ENCODE measurements around the gene APOL1.
"Not testable (repeated sequence)": the region's sequence is repeated elsewhere in the genome, so short reads cannot be mapped to it uniquely, and the experiment has no call there.

The APOL1 gene

DNA sequence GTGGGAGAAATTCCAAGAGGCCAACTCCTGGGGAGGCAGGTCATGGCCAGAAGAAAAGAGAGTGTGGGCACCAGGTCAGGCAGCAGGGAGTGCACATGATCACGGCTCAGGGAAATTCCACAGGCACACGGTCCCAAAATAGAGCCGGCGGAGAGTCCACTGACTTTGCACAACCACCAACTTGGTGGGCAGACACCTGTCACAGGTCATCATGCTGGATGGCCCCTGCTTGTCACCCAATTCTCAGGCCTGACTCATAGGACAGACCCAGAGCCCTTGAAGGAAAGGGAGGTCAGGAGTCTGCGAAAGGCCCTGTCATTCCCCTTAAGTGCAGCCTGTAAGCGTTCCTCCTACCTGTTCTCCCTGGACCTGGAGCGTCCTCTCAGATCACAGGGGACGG lies 29.4 kb upstream of the APOL1 start:
- no peak for DNase-seq
- intact Hi-C loops (cut with DNase I): no loop called here

DNA sequence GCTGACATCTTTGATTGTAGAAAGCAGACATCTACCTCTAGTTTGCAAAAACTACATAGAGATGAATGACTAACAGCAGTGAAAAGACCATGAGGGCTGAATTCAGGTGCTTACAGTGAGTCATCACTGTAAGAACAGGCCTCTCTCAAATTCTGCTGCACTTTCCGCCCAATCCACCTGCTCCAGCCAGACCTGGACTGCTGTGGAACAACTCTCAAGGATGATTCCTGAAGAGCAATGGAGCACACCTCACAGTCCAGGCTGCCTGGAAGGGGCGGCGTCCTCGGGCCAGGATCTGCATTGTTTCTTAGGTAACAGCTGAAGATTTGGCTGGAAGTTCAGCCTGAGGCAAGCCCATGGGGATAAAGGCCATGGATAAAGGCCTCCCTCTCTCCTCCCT lies 28.7 kb upstream of the APOL1 start:
- no peak for DNase-seq
- intact Hi-C loops (cut with DNase I): no loop called here

DNA sequence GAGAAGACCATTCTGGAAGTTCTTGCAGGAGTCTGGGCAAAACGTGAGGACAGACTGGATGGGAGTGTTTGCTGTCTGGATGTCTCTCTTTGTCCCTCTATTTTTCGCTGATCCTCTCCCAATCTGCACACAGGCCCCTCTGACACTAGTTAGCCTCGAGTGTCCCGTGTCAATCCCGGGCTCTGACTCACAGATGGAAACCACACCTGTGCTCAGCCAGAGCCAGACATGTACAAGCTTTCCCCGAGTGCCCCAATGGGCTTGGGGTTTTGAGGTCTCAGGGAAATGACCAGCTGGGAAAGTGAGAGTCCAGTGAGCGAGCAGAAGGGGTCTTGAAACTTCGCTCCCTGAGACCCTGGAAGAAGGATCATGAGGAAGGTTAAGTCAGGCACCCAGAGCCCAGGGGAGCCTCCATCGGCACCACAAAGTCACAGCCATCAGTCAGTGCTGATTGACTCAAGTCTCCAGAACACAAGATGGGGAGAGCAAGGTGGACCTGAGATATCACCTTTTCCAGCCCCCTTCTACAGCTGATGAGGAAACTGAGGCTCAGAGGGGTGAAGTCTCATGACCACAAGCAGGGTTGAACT lies 27.5 kb upstream of the APOL1 start:
- intact Hi-C loops (cut with DNase I): no loop called here
- DNase-seq: no peak

DNA sequence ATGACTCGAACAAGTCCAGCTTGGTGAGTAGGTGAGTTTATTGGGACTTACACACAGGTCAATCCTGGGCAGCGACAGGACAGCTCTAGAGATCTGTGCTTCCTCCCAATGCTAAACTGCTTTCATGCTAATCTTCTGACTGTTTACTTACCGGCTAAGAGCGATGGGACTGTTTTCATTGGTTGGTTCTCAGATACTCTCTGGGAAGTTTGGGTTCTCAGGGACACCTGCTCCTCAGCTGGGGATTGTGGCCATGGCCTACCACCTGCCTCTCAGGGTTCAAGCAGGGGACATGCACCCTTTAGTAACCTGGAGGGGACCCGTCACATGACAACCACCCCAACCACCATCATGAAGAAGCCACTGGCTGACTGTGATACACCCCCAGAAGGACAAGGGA lies 26.7 kb upstream of the APOL1 start:
- DNase-seq: no peak
- intact Hi-C loops (cut with DNase I): no loop called here

DNA sequence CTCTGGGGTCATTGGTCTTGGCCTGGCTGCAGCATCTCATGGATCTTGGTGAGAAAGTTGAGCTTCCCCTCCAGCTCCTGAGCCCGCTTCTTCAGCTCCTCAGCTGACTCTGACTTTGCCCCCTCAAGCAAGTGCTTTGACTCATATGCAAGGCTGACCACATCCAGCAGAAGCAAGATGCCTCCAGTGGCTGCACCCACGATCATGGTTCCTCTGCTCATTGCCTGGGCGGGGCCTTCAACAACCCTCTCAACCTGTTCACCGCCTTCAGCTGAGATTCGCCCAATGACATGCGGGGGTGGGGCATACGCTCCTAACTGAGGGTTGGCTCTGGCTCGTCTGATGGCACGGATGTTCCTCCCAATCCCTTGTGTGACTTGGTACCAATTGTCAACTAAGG lies 25.5 kb upstream of the APOL1 start:
- intact Hi-C loops (cut with DNase I): no loop called here
- DNase-seq: no peak

DNA sequence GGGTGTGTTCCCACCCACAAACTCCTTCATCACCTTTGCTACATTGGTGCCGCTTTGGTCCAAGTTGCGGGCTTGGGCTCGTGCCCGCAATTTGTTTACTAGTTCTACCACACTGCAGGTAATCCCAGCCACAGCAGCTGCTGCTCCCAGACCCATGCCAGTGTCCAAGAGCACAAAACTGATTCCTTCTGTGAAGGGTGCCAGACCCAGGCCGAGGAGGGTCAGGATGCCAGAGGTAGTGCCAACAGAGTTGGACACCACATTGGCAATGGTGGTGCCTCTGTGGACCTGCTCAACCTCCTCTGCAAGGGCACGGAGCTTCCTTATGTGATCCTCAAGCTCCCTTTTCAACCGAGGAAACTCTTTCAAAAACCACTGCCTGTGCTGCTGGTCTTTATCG lies 25.1 kb upstream of the APOL1 start:
- intact Hi-C loops (cut with DNase I): no loop called here
- no peak for DNase-seq

DNA sequence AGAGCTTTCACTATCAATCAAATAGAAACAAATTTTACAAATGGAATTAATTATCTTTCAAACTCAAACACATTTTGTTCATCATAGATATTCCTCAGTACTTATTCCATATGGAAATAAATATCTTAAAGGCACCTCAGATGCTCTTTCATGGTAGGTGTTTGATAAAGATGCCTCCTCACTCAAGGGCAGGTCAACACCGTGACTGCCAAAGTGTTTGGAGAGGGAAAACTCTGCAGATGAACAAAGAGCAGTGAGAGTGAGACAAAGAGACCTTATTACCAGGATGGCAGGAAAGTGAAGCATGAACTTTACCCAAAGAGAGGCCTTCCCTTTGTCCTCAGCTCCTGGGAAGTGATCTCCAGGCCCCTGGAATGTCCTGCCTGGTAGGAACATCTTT lies 24.6 kb upstream of the APOL1 start:
- DNase-seq; intact Hi-C loops (cut with DNase I): not testable (repeated sequence)

DNA sequence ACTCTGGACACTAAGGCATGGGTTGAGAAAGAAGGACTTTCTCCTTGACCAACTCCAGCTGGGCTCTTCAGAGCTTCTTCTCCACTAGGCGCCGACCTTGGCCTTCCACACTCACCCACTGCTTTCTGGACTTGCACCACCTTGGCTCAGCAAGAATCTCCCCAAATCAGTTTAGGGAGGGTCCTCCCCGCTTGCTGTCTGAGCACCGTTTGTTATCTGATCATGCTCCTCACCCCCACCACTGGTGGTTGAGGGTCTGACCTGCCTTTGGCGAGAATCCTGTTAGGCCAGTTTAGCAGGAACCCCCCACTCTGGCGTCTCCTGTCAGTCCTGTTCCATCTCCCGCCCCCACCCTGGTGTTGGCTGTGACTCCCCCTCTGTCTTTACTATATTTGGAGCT lies 24.0 kb upstream of the APOL1 start:
- intact Hi-C loops (cut with DNase I): no loop called here
- DNase-seq: no peak

DNA sequence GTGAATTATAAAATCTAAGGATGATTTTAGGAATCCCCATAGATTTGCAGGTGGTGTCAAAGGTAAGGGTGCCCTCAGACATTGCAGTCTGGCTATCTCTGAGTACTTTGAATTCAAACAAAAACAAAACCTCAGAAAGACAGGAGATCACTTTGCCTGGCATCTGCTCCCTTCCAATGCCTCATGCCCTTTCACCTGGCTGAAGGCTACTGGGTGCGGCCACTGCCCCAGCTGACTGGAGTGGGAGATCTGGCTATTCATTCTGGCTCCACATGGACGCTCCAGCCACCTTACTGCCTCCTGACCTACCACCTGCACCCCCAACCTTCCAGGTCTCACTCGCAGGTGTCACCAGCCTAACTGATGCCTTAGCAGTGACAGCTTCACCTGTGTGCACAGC lies 23.3 kb upstream of the APOL1 start:
- intact Hi-C loops (cut with DNase I): loop anchor here (10.0 kb wide), 1 partner anchor 55 kb away; no protein-coding TSS in a partner anchor
- DNase-seq: not testable (repeated sequence)

DNA sequence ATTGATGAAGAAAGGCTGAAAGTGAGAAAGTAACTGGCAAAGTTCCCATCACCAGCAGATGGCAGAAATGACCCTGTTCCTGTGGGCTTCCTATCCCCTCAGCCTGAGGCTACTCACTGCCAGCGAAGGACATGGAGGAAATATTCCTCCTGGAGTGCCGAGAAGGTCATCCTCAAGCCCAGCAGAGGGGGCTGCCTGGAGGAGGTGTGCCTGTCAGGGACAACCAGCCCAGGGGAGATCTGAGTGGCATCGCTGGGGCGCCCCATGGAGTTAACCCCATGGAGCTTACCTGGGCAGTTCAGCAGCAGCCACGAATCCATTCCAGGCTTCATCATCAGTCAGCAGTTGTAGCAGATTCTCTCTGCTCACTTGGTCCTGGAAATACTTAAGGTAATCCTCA lies 21.9 kb upstream of the APOL1 start:
- not testable (repeated sequence) for DNase-seq
- intact Hi-C loops (cut with DNase I): loop anchor here (10.0 kb wide), 1 partner anchor 54 kb away; no protein-coding TSS in a partner anchor

DNA sequence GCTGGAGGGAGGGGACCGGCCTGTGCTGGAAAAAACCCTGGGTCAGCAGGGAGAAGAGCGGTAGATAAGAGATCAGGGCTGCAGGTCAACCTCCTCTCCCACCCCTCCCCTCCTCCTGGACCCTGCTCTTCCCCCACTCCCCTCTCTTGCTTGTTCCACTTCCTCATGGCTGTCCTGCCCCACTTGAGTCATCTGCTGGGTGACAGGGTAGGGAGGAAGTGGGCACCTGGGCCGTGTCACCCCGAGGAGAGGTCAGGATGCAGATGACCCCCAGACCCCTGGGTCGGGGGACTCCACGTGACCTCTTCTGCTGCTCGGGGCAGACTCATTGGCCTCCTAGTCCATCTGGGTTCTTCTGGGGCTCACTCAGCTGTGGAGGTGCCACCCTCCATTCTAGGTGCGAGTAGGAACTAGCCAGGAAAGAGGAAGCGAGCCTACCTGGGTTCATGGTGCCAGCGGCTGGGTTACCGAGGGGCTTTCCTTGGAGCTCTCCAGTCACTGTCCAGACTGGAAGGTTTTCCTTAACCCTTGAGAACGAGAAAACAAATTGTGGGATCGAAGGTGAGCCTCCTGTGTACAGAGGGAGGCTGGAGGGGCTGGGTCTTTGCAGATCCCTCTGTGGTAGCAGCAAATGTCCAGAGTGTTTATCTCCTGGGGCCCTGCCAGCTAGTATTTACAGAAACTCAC lies 20.1 kb upstream of the APOL1 start:
- intact Hi-C loops (cut with DNase I): loop anchor here (10.0 kb wide), 1 partner anchor 52 kb away; no protein-coding TSS in a partner anchor
- DNase-seq: no peak

DNA sequence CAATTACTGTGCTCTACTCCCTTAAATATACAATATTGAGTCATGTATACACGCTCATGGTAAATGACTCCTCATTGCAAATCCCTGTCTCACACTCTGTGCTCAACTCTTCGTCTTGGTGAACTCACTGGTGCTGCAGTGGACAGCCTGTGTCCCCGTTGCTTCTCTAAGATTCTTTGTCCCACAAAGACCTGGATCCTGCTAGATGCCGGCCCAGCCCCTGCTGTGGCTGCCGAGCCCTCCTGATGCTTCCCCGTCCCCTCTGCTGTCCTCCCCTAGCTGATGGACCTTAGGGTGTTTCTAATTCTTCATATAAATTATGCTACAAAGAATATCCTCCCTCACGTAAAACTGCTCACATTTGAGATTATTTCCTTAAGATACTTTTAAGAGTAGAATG lies 19.1 kb upstream of the APOL1 start:
- intact Hi-C loops (cut with DNase I): loop anchor here (10.0 kb wide), 1 partner anchor 51 kb away; no protein-coding TSS in a partner anchor
- DNase-seq: peak in 1 of 42 donors; percentile 3

DNA sequence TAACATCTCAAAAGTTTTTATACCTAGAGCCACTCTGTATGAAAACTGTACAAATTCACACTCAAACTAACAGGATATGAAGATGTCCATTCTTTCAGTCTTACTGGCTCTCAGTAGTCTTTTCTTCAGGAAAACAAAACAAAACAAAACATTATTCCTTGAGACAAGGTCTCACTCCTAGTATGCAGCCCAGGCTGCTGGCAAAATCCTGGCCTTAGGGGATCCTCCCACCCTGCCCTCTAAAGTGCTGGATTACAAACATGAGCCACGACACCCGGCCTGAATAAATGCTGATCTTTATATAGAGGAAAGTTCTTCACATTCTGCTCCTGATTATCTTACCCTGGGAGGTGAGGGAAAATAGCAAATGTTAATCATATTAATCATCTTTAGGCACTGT lies 18.7 kb upstream of the APOL1 start:
- intact Hi-C loops (cut with DNase I): loop anchor here (10.0 kb wide), 1 partner anchor 51 kb away; no protein-coding TSS in a partner anchor
- no peak for DNase-seq

DNA sequence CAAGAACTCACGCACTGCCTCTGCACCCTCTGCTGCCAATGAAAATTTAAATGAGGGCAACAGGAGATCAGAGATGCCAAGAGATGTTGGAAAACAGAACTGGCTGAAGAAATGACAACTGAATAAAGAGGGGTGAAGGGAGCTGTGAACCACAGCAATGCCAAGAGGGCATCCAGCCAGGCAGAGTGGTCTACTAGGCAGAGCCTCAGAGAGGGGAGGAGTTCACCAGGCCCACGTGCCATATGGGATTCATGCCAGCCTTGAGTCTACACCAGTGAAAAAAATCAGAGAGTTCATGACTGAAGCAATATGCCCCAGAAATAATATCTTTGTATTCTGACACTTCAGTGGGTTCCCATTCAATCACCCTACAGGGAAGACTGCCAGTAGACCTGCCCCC lies 18.0 kb upstream of the APOL1 start:
- DNase-seq: peak in 3 of 42 donors; percentile 16 to 58 (median 33)
- intact Hi-C loops (cut with DNase I): loop anchor here (10.0 kb wide), 1 partner anchor 50 kb away; no protein-coding TSS in a partner anchor

DNA sequence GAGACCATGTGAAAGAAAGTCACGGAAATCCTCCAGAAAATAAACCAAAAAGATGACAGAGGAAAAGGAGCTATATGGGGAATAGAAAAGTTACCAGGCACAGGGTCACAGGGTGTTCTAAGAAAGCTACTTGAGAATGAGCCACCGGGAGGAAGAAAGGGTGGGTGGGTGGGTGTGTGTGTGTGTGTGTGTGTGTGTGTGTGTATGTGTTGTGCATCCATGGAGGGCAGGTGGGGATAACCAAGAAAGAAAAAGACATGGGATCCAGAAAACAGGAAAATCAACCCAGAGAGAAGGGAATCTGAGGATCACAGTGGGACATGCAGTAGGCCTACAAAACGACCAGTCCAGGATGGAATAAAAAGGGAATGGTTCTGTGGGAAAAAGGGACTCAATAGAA lies 17.3 kb upstream of the APOL1 start:
- intact Hi-C loops (cut with DNase I): loop anchor here (10.0 kb wide), 1 partner anchor 49 kb away; no protein-coding TSS in a partner anchor
- no peak for DNase-seq

DNA sequence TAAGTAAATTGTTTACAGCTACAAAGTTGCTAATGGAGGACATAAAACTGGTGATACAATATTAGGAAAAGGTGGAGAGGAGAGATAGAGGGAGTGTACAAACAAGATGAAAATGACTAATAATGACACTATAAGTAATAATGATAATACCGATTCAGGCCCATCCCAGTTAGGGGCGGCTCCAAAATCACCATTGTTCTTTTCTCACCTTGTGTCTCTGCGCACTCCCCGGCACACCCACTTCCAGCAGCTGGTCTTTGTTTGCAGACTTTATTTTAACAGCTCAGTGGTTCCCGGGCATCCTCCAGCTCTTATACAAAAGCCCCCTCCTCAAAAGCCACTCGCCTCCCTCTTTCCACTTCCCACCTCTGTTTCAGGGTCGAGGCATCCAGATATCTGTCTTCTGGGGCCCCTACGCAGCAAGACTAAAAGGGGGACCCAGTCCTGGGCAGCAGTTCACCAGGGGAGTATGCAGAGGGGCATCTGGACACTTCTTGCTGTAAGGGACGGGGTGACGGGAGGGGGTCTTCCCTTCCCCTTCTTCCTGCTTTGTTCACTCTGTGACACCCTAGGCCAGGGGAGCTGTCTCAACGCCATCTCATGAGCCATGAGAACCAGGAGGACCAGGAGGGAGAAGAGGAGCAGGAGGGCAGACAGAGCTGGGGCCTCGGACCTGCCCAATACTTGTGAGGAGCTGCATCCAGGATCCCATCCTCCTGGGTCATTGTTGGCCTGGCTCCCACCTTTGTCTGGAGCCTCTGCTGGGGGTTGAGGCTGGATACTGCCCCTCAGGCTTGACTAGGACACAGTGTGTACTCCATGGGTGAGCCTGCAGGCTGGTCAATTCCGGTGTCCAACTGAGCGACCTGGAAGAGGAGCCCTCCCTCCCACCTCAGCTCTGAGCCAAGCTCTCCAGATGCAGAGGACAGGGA lies 16.3 kb upstream of the APOL1 start:
- intact Hi-C loops (cut with DNase I): loop anchor here (10.0 kb wide), 1 partner anchor 48 kb away; no protein-coding TSS in a partner anchor

DNA sequence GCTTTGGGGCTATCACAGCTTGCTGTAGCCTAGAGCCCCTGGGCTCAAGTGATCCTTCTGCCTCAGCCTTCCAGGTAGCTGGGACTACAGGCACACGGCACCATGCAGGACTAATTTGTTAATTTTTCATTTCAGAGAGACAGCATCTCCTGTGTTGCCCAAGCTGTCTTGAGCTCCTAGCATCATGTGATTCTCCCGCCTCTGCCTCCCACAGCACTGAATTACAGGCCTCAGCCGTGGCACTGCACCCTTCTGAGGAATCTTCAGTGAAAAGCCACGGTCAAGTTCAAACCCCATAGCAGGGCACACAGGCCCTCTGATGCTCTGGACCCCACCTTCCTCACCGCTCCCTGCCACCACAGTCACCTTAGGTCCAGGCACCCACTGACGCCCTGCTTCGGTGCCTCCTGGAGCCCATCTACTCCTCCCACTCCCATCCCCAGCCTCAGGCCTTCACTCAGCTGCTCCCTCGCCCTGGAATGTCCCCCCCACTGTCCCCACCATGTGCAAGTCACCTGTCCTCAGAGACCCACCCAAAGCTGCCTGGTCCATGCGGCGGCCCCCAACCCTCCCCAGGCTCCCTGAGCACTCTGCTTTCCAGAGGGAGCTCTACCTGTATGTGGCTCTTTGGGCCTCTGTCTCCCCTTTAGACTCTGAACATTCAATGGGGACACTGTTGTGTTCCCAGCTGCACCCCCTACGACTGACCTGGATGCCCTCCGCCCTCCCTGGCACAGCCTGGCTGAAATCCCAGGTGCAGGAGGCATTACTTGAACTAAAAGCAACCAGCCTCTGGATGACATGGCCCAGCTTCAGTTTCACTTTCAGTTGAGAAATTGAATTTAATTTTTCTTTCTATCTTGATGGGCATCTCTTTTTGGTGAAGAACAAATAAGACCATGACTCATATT lies 15.2 kb upstream of the APOL1 start:
- peak in 38 of 42 donors; percentile 32 to 85 (median 63) for DNase-seq
- intact Hi-C loops (cut with DNase I): loop anchor here (10.0 kb wide), 1 partner anchor 47 kb away; no protein-coding TSS in a partner anchor

More for the DNA sequence above, 16.3 kb upstream of the APOL1 start:
- DNase-seq: peak in 1 of 42 donors; percentile 22

Measured in head of caudate nucleus (tissue), 42 donors.